ENCODE data around the gene METRNL. TPM values are rescaled to one million over a fixed set of nuclear protein-coding genes. Genes with fewer than 3 reads are reported as not detected.
A peak's percentile ranks its signal among the peaks of the same experiment; 100 is the strongest.

The METRNL gene
- total RNA-seq, 1 experiment from 2014 or later = 238 TPM

GRCh38 chr17:83082909-83083367 is 3.5 kb downstream of the METRNL start:
- Histone ChIP-seq H3K36me3 (peaks cover 65% of the 10 kb centered on the region), H3K4me3 (peak overlapping the region; percentile 65)

GRCh38 chr17:83083368-83084201 is 4.2 kb downstream of the METRNL start:
- H3K27me3 ChIP-seq = no peaks in the 10 kb centered on the region
- no peaks in the 10 kb centered on the region for H3K9me3 ChIP-seq
- H3K36me3 ChIP-seq = peaks cover 68% of the 10 kb centered on the region
- peak; percentile 94 for DNase-seq
- peak overlapping the region; percentile 11 for H3K4me3 ChIP-seq

More at GRCh38 chr17:83082909-83083367, 3.5 kb downstream of the METRNL start:
- no peak for DNase-seq
- H3K27me3 ChIP-seq = no peaks in the 10 kb centered on the region
- H3K9me3 ChIP-seq = no peaks in the 10 kb centered on the region

- H3K27me3 ChIP-seq = no peaks in the 10 kb centered on the region
- peak overlapping the region; percentile 11 for H3K4me3 ChIP-seq
- peaks cover 72% of the 10 kb centered on the region for H3K36me3 ChIP-seq
- no peak for DNase-seq
- no peaks in the 10 kb centered on the region for H3K9me3 ChIP-seq
These were observed 4.8 kb downstream of the METRNL start for GRCh38 chr17:83084214-83084613.

GRCh38 chr17:83084621-83085056 is 5.2 kb downstream of the METRNL start:
- peaks cover 77% of the 10 kb centered on the region for H3K36me3 ChIP-seq
- H3K4me3 ChIP-seq = no peak overlapping the region

GRCh38 chr17:83085103-83085502 is 5.7 kb downstream of the METRNL start:
- H3K9me3 ChIP-seq = no peaks in the 10 kb centered on the region
- H3K27me3 ChIP-seq = no peaks in the 10 kb centered on the region
- no peak overlapping the region for H3K4me3 ChIP-seq
- no peak for DNase-seq
- H3K36me3 ChIP-seq = peaks cover 79% of the 10 kb centered on the region

More at GRCh38 chr17:83084621-83085056, 5.2 kb downstream of the METRNL start:
- no peaks in the 10 kb centered on the region for H3K27me3 ChIP-seq
- DNase-seq = no peak
- H3K9me3 ChIP-seq = no peaks in the 10 kb centered on the region

- DNase-seq = no peak
- Histone ChIP-seq H3K36me3 (peaks cover 82% of the 10 kb centered on the region), H3K4me3 (no peak overlapping the region)
These were observed 6.3 kb downstream of the METRNL start for GRCh38 chr17:83085526-83086198.

GRCh38 chr17:83086199-83086880 is 6.9 kb downstream of the METRNL start:
- no peaks in the 10 kb centered on the region for H3K27me3 ChIP-seq
- H3K9me3 ChIP-seq = no peaks in the 10 kb centered on the region
- H3K4me3 ChIP-seq = no peak overlapping the region
- H3K36me3 ChIP-seq = peaks cover 86% of the 10 kb centered on the region
- no peak for DNase-seq

More at GRCh38 chr17:83085526-83086198, 6.3 kb downstream of the METRNL start:
- no peaks in the 10 kb centered on the region for H3K9me3 ChIP-seq
- H3K27me3 ChIP-seq = no peaks in the 10 kb centered on the region

- peaks cover 85% of the 10 kb centered on the region for H3K36me3 ChIP-seq
- no peaks in the 10 kb centered on the region for H3K27me3 ChIP-seq
- DNase-seq = no peak
- H3K9me3 ChIP-seq = no peaks in the 10 kb centered on the region
- no peak overlapping the region for H3K4me3 ChIP-seq
These were observed 7.7 kb downstream of the METRNL start for GRCh38 chr17:83086907-83087787.

GRCh38 chr17:83087788-83088360 is 8.5 kb downstream of the METRNL start:
- H3K4me3 ChIP-seq = no peak overlapping the region
- peaks cover 81% of the 10 kb centered on the region for H3K36me3 ChIP-seq
- H3K9me3 ChIP-seq = no peaks in the 10 kb centered on the region
- H3K27me3 ChIP-seq = no peaks in the 10 kb centered on the region
- no peak for DNase-seq

GRCh38 chr17:83088451-83088850 is 9.0 kb downstream of the METRNL start:
- no peaks in the 10 kb centered on the region for H3K27me3 ChIP-seq
- no peak for DNase-seq
- H3K36me3 ChIP-seq = peaks cover 80% of the 10 kb centered on the region
- no peaks in the 10 kb centered on the region for H3K9me3 ChIP-seq
- no peak overlapping the region for H3K4me3 ChIP-seq

- peaks cover 82% of the 10 kb centered on the region for H3K36me3 ChIP-seq
- H3K4me3 ChIP-seq = no peak overlapping the region
- no peak for DNase-seq
These were observed 9.5 kb downstream of the METRNL start for GRCh38 chr17:83088909-83089308.

GRCh38 chr17:83089328-83090132 is 10.1 kb downstream of the METRNL start:
- Histone ChIP-seq H3K4me3 (no peak overlapping the region), H3K9me3 (no peaks in the 10 kb centered on the region), H3K36me3 (peaks cover 82% of the 10 kb centered on the region), H3K27me3 (no peaks in the 10 kb centered on the region)
- no peak for DNase-seq

More at GRCh38 chr17:83088909-83089308, 9.5 kb downstream of the METRNL start:
- no peaks in the 10 kb centered on the region for H3K27me3 ChIP-seq
- no peaks in the 10 kb centered on the region for H3K9me3 ChIP-seq

- Histone ChIP-seq H3K36me3 (peaks cover 82% of the 10 kb centered on the region), H3K4me3 (no peak overlapping the region), H3K27me3 (no peaks in the 10 kb centered on the region), H3K9me3 (no peaks in the 10 kb centered on the region)
- no peak for DNase-seq
These were observed 11.2 kb downstream of the METRNL start for GRCh38 chr17:83090444-83091256.
